Fibroblast of mammary gland (primary cell): ENCODE data around the gene NPM3.

ENCODE experiments used
- DNase-seq: peaks from one replicate; pipeline ENCODE4 v3.0.0-alpha.2; 2010; ENCODE audit warnings: low read depth
- H3K4me3 ChIP-seq: 2 replicates; pipeline ENCODE4 v1.5.1; 2011; ENCODE audit warnings: low read depth, mild to moderate bottlenecking, low read length, moderate library complexity; ENCODE audit not compliant: control insufficient read depth
- CTCF ChIP-seq: conservative IDR thresholded peaks from 2 replicates; pipeline ENCODE4 v1.5.1; 2011; ENCODE audit warnings: low read depth, low read length, inconsistent platforms; ENCODE audit not compliant: control insufficient read depth, insufficient read depth

NPM3 gene

GRCh38 chr10:101766306-101766705 lies 16.9 kb downstream of the NPM3 start:
- H3K4me3 ChIP-seq: no peak overlapping the region
- no peak for TF ChIP-seq CTCF
- DNase-seq: no peak

DNA sequence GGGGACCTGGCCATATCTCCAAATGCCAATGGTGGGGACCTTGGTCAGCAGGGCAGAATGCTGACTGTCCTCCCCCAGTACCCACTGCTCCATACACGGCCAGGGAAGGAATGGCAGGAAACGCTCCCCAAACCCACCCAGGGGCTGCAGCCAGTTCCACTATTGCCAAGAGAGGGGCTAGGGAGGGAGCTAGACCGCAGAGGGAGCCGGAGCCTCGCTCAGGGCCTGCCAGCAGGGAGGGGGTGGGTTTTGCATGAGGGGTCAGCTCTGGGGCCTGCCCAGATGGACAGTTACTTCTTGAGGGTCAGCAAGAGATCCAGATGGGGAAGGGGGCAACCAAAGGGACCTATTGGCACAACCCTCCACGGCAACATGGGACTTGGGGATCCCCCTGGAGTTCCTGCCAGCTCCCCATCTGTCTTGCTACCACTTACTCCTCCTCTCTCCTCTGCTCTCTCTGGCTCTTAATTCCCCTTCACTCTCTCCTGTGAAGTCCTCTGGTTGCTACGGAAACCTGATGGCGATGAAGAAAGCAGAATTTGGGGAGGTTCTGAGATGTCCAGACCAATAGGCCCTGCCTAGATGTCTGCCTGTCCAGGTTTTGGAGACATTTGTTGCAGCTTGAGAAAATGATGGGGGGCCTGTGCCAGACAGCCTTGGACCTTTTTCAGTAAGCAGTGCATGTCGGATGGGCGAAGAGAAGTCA lies 20.0 kb downstream of the NPM3 start:
- DNase-seq: no peak
- TF ChIP-seq CTCF: no peak
- H3K4me3 ChIP-seq: no peak overlapping the region

GRCh38 chr10:101762736-101763135 lies 20.5 kb downstream of the NPM3 start:
- TF ChIP-seq CTCF: no peak
- no peak overlapping the region for H3K4me3 ChIP-seq
- no peak for DNase-seq

- TF ChIP-seq CTCF: no peak
- H3K4me3 ChIP-seq: no peak overlapping the region
- DNase-seq: no peak
Measured at GRCh38 chr10:101761226-101761625, 22.0 kb downstream of the NPM3 start.

DNA sequence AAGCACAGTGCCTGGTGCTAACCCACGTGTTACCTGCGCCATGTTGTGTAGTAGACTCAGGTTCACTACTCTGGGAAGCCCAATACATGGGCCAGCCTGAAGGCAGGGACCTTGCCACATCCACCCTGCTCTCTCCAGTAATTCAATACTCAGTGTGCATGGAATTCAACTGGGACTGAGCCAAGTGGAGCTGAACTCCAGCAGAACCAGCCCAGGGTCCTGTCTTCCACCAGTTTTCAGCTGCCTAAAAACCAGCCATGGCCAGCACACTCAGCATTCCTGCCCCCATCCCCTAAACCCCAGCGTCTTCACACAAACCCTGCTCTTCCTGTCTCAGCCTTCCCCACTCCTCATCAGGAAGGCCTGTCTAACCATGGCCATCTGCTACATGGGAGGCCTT lies 22.7 kb downstream of the NPM3 start:
- no peak overlapping the region for H3K4me3 ChIP-seq
- TF ChIP-seq CTCF: no peak
- no peak for DNase-seq

DNA sequence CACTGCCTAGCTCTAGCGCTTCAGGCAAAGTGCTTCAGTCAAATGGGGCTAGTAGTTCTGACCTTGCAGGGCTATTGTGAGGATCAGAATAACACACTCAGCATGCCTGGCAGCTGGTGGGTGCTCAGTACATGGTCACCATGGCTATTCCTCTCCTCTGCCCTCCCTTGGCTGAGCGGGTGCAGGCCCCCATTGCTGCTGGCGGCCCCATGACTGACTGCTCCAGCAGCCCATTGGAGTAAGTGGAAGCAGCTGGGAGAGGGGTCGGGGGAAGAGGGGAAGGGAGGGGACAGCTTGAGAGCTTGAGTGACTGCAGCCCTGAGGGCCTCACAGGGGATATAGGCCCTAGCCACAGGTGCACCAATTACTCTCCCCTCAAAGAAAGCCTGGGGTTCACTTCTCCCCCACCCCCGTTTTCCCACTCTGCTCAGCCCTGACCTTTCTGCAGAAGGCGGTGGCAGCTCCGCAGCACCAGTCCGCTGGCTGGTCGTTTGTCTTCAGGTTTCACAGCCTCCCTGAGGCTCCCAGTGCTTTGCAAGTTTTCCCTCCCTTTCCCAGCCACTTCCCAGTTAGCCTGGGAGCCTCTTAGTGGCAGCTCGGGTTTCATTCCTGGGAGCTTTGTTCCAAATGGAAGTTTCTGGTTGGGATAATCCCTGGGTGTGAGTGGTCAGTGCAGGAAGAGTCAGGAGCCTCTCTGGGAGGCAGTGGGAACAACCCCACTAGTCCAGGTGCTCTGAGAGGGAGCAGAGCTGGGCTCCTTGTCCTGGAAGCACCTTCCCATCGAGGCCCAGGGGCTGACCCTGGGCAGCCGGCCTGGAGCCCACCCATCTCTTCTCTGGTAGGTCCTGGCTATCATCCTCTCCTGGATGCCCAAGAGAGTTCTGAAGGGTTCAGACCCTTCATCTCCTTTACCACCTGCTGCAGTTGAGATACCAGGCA lies 23.7 kb downstream of the NPM3 start:
- no peak overlapping the region for H3K4me3 ChIP-seq
- no peak for TF ChIP-seq CTCF
- DNase-seq: no peak
